GM10847 (cell line): ENCODE data around the gene FGF5.

Experiments
- POLR2A ChIP-seq: IDR thresholded peaks from 2 replicates; pipeline ENCODE4 v1.6.1; 2011; ENCODE audit not compliant: insufficient read length; ENCODE audit errors: extremely low read depth

FGF5 gene

GRCh38 chr4:80243274-80244018 is 23.0 kb upstream of the FGF5 start:
- TF ChIP-seq POLR2A = no peak

GRCh38 chr4:80249144-80249543 is 17.3 kb upstream of the FGF5 start:
- no peak for TF ChIP-seq POLR2A

GRCh38 chr4:80252427-80252826 is 14.0 kb upstream of the FGF5 start:
- TF ChIP-seq POLR2A = no peak

- no peak for TF ChIP-seq POLR2A
Observed at GRCh38 chr4:80252953-80253352, 13.5 kb upstream of the FGF5 start.

- TF ChIP-seq POLR2A = no peak
Observed at GRCh38 chr4:80253510-80253909, 13.0 kb upstream of the FGF5 start.

GRCh38 chr4:80254114-80254513 is 12.3 kb upstream of the FGF5 start:
- TF ChIP-seq POLR2A = no peak

- no peak for TF ChIP-seq POLR2A
Observed at GRCh38 chr4:80255329-80256095, 11.0 kb upstream of the FGF5 start.

- no peak for TF ChIP-seq POLR2A
Observed at GRCh38 chr4:80257851-80258250, 8.6 kb upstream of the FGF5 start.

- no peak for TF ChIP-seq POLR2A
Observed at GRCh38 chr4:80259012-80259411, 7.5 kb upstream of the FGF5 start.

- TF ChIP-seq POLR2A = no peak
Observed at GRCh38 chr4:80259817-80260216, 6.6 kb upstream of the FGF5 start.

- no peak for TF ChIP-seq POLR2A
Observed at GRCh38 chr4:80261989-80262600, 4.4 kb upstream of the FGF5 start.

GRCh38 chr4:80263541-80264351 is 2.7 kb upstream of the FGF5 start:
- TF ChIP-seq POLR2A = no peak

- no peak for TF ChIP-seq POLR2A
Observed at GRCh38 chr4:80264352-80264647, 2.2 kb upstream of the FGF5 start.

GRCh38 chr4:80264825-80265224 is 1.6 kb upstream of the FGF5 start:
- no peak for TF ChIP-seq POLR2A

- no peak for TF ChIP-seq POLR2A
Observed at GRCh38 chr4:80265571-80266252, 752 bp upstream of the FGF5 start.
